ENCODE data around the gene LCE1A.

DNA sequence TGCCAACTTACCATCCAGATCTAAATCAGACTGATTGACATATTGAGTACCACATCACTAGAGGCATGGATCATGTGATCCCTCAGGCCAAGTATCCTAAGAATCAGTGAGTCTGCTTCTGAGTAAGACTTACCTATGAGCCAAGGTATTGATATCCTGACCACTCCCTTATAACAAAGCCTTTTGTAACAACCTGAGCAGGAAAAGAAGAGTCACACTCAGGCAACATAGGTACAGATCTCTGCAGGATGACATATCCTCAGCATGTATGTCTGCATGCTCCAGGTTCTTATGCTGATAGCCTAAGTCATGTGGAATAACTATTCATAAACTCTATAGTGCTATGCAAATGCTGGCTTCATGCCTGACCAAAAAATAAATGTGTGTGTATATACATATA is 2.3 kb upstream of the LCE1A start:
- no peak for TF ChIP-seq EZH2phosphoT487 (IDR thresholded peaks at IDR 0.05; ENCODE audit: borderline replicate concordance, low read depth, low read length)
- TF ChIP-seq, protein P1, sequence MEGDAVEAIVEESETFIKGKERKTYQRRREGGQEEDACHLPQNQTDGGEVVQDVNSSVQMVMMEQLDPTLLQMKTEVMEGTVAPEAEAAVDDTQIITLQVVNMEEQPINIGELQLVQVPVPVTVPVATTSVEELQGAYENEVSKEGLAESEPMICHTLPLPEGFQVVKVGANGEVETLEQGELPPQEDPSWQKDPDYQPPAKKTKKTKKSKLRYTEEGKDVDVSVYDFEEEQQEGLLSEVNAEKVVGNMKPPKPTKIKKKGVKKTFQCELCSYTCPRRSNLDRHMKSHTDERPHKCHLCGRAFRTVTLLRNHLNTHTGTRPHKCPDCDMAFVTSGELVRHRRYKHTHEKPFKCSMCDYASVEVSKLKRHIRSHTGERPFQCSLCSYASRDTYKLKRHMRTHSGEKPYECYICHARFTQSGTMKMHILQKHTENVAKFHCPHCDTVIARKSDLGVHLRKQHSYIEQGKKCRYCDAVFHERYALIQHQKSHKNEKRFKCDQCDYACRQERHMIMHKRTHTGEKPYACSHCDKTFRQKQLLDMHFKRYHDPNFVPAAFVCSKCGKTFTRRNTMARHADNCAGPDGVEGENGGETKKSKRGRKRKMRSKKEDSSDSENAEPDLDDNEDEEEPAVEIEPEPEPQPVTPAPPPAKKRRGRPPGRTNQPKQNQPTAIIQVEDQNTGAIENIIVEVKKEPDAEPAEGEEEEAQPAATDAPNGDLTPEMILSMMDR (conservative IDR thresholded peaks at IDR 0.05; ENCODE audit: low read length), result no peak

Data from OCI-LY7 (cell line).